DMS53 treated with DMSO at 0.1 percent for 48 hours (cell line): ENCODE results near the gene PTGIS.

Source experiments
- DNase-seq: peaks from one replicate; lab custom pipeline; 2025; ENCODE audit not compliant: unreplicated experiment; lab: John Stamatoyannopoulos, UW

Gene PTGIS

GRCh38 chr20:49503176-49503575 lies 64.8 kb downstream of the PTGIS start:
- no peak for DNase-seq

- no peak for DNase-seq
Measured at GRCh38 chr20:49501917-49502316, 66.0 kb downstream of the PTGIS start.

- DNase-seq = no peak
Measured at GRCh38 chr20:49497398-49497669, 70.6 kb downstream of the PTGIS start.

DNA sequence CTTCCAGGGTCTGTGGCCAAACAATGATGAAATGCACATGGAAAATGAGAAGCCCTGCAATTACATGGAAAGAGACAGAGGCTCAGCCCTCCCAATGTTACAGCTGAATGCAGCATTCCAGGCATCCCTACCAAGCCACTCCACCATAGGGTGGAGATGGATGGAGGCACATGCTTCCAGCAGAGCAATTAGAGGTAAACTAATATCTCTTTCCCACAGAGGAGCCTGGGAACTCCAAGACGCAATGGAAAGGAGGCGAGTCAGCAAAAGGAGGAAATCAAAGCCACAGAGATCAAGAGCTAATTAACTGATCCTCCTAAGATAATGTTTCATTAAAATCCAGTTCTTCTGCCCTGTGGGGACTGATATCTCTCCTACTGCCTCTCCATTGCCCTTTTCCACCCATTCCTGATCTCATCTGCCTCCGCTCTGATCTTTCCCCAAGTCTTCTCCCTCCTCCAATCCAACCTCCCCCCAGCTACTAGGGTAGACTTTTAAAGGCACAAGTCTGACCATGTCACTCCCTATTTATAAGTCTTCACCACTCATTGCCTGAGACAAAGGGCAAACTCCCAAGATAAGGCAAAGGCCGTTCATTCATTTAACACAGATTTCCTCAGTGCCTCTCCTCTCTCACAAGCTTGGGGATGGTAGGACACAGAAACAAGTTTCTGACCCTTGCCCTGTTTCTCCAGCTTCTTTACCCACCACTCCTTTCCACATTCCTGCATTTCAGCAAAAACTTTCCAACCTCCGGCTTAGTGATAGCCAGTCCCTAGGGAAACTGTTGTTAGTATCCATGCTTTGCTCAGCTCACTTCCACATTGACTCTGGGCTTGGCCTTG lies 71.2 kb downstream of the PTGIS start:
- DNase-seq = no peak

- no peak for DNase-seq
Measured at GRCh38 chr20:49496043-49496442, 71.9 kb downstream of the PTGIS start.

GRCh38 chr20:49490689-49491088 lies 77.2 kb downstream of the PTGIS start:
- no peak for DNase-seq

- no peak for DNase-seq
Measured at GRCh38 chr20:49489688-49490087, 78.2 kb downstream of the PTGIS start.

- no peak for DNase-seq
Measured at GRCh38 chr20:49486064-49486463, 81.9 kb downstream of the PTGIS start.

GRCh38 chr20:49485563-49485962 lies 82.4 kb downstream of the PTGIS start:
- no peak for DNase-seq

- DNase-seq = peak; percentile 66
Measured at GRCh38 chr20:49484180-49485140, 83.5 kb downstream of the PTGIS start.

DNA sequence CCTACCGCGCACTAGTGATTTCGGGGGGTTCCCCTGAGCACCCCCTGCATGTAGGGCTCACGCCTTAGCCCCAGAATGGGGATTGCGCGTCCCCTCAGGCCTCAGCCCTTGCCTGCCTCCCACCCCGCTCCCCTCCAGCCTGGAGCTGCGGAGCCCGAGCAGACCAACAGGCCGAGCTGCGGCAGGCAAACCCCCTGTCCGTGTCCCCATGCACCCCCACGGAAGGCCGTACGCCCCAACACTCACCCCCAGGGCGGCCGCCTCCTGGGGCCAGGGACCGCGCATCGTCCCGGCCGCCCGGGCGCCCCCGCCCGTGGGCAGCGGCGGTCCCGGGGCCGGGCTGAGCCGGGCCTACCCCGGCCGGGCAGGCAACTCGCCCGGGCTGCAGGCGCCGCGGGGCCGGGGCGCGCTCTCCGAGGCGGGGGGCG lies 84.2 kb downstream of the PTGIS start:
- DNase-seq = no peak

DNA sequence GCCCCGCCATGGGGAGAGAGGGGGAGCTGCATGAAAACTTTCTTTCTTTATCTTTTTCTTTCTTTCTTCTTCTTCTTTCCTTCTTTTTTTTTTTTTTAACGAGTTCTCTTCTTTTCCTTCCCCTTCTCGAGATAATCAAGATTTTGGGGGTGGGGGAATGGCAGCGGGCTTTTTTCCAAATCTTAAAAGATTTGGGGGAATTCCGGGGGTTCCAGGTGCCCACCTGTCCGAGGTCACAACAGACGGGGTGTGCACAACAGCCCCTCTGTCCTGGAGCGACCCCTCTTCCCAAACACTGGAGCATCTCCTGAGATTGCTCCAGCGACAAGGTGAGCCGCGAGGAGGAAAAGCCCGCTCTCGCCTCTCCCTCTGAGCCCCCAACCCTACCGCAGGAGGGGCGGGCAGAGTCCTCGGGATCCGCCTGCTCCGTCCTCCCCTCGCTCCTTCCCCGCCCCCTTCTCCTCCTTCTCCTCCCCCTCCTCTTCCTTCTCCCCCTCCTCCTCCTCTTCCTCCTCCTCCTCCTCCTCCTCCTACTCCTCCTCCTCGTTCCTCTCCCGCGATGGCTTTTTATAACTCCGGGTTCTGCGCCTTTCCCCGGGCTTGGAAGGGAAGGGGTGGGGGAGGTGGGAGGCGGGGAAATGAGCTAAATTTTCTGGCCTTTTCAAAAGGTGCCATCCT lies 84.8 kb downstream of the PTGIS start:
- DNase-seq = no peak

GRCh38 chr20:49482621-49483017 lies 85.3 kb downstream of the PTGIS start, which contains the start of gene KCNB1:
Gene KCNB1 (minus strand): TSS chr20:49482668. CDS start chr20:49482480, 188 bp downstream.
- DNase-seq = no peak

- no peak for DNase-seq
Measured at GRCh38 chr20:49482173-49482572, 85.8 kb downstream of the PTGIS start.

GRCh38 chr20:49481116-49481515 lies 86.8 kb downstream of the PTGIS start:
- no peak for DNase-seq

DNA sequence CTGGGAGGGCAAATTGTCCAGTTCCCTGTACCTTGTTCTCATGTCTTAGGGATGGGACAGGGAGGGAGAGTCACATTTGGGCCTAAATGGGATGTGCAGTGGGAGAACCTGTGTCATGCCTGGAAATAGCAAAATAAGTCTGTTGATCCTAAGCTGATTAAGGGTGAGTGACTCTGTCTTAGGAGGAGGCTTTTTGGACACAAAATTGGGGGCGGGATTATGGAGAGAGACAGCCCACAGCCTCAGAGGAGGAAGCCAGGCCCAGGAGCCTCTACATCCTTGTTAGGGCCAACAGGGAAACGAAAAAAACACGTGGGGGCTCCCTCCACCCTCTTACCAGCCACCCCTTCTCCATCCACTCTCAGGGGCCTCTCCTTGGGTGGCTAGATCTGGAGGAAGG lies 87.7 kb downstream of the PTGIS start:
- DNase-seq = no peak

DNA sequence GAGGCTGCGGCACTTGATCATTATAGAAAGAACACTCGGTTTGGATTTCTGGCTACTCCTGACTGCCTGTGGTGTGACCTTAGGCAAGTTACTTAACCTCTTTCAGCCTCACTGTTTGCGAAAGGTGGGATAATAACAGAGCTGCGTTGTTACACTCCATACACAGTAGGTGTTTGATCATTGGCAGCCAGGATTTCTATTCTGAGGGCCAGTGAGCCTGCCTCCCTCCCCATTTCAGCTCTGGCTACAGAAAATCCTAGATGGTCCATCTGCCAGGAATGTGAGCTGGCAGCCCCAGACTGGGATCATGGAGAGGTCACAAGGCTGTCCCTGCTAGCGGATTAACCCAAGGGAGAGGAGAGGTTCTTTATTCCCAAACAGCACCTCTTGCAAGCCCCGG lies 88.2 kb downstream of the PTGIS start:
- DNase-seq = no peak

DNA sequence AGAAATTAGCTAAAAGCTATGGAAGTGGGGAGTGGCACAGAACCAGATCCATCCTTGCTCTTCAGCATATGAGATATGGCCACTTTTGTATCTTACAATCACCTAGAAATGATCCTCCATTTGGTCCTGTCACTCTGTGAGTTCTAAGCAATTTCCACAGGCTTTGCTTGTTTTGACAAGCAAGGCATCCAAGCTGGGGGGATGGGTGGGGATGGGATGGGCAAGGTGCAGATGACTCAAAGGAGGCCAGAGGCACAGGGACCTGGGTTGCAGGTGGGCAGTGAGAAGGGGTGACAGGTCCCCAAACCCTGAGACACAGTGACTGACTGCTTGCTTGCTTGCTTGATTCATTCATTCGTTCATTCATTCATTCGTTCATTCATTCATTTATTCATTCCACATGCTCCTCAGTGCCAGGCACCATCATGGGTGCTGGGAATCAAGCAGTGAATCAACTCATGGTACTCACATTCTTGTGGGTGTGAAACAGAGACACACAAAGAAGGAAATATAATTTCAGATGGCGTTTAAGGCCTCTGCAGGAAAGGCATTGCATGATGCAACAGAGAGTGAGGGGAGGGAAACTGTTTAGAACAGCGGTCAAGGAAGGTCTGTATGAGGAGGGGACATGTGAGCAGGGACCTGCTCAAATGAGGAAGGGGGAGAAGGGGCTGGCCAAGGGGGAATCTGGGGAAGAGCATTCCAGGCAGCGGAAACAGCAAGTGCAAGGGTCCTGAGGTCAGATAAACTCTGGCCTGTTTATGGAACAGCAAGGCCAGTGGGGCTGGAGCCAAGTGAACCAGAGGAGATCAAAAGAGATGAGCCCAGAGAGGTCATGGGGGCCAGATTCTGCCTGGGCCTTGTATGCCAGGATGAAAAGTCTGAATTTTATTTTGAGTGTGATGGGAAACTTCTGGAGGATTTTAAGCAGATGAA lies 88.9 kb downstream of the PTGIS start:
- no peak for DNase-seq

- DNase-seq = no peak
Measured at GRCh38 chr20:49478266-49478665, 89.7 kb downstream of the PTGIS start.

DNA sequence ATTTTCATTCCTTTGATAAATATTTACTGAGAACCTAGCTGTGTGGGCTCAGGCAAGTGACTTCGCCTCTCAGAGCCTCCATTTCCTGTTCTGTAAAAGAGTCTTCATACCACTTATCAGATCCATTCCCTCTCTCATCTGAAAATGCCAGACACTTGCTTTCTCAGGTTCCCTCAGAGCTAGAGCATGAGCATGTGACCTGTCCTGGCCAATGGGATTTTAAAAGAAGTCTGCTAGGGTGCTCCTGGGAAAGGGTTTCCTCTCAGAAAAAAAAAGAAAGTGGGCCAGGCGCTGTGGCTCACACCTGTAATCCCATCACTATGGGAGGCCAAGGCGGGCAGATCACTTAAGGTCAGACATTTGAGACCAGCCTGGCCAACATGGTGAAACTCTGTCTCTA lies 90.7 kb downstream of the PTGIS start:
- DNase-seq = no peak

- DNase-seq = no peak
Measured at GRCh38 chr20:49476016-49476355, 92.0 kb downstream of the PTGIS start.
